ENCODE measurements around the gene STRBP.

GRCh38 chr9:123267481-123268198 is 746 bp downstream of the STRBP start:
- TF ChIP-seq CTCF (IDR thresholded peaks at IDR 0.05; ENCODE audit: borderline replicate concordance, extremely low read depth, low read length, poor library complexity, severe bottlenecking) (no peak), EZH2 (IDR thresholded peaks at IDR 0.05; ENCODE audit: borderline replicate concordance, low read depth, low read length, severe bottlenecking) (no peak)
